ENCODE results near the gene AFAP1L1. TPM values are rescaled to one million over a fixed set of nuclear protein-coding genes. Genes with fewer than 3 reads are reported as not detected.
A peak's percentile ranks its signal among the peaks of the same experiment; 100 is the strongest.

The AFAP1L1 gene
- total and polyA plus RNA-seq, 12 donors: 30.3 to 61.6 (median 43.5) TPM

GRCh38 chr5:149382517-149383220 is 111.0 kb downstream of the AFAP1L1 start:
- Histone ChIP-seq H3K27me3 (no peaks in the 10 kb centered on the region), H3K4me3 (peak overlapping the region in 1 of 10 donors; percentile 11), H3K36me3 (no peaks in the 10 kb centered on the region), H3K27ac (peak overlapping the region; percentile 73 to 95 (median 90)), H3K4me1 (peaks cover 14 to 76% (median 59%) of the 10 kb centered on the region in 9 donors), H3K9me3 (no peaks in the 10 kb centered on the region)
- intact Hi-C loops (cut with DNase I): loop anchor here (1.0 to 5.0 kb wide), 9 partner anchors 47 to 185 kb away; no protein-coding TSS in a partner anchor
- WGBS, 2 donors: 77 to 79% methylated on average over 12 of the region's 12 CpGs
- ATAC-seq (peak in 2 of 8 donors; percentile 11 to 16), DNase-seq (peak in 1 of 2 donors; percentile 28)
- no peak for TF ChIP-seq CTCF (IDR thresholded peaks at IDR 0.05)

- peak overlapping the region; percentile 73 to 95 (median 90) for H3K27ac ChIP-seq
- TF ChIP-seq CTCF (IDR thresholded peaks at IDR 0.05): no peak
- peaks cover 14 to 83% (median 65%) of the 10 kb centered on the region in 9 donors for H3K4me1 ChIP-seq
- 30 to 47% methylated on average over 9 of the region's 9 CpGs for WGBS, 2 donors
- no peaks in the 10 kb centered on the region for H3K9me3 ChIP-seq
- no peaks in the 10 kb centered on the region for H3K36me3 ChIP-seq
- DNase-seq: peak; percentile 52 to 82
- no peak overlapping the region for H3K4me3 ChIP-seq
- H3K27me3 ChIP-seq: no peaks in the 10 kb centered on the region
- peak; percentile 52 to 83 (median 74) for ATAC-seq
- intact Hi-C loops (cut with DNase I): loop anchor here in 9 of 10 donors (2.0 to 5.0 kb wide), 5 partner anchors 47 to 184 kb away; no protein-coding TSS in a partner anchor
Observed at GRCh38 chr5:149383399-149383798, 111.7 kb downstream of the AFAP1L1 start.

GRCh38 chr5:149386166-149386565 is 114.5 kb downstream of the AFAP1L1 start:
- DNase-seq: no peak
- peak in 1 of 8 donors; percentile 16 for ATAC-seq
- H3K27me3 ChIP-seq: no peaks in the 10 kb centered on the region
- no peak for TF ChIP-seq CTCF (IDR thresholded peaks at IDR 0.05)
- peaks cover 10 to 97% (median 76%) of the 10 kb centered on the region in 9 donors for H3K4me1 ChIP-seq
- no peak overlapping the region for H3K4me3 ChIP-seq
- H3K36me3 ChIP-seq: no peaks in the 10 kb centered on the region
- H3K9me3 ChIP-seq: no peaks in the 10 kb centered on the region
- 40 to 50% methylated on average over 5 of the region's 5 CpGs for WGBS, 2 donors
- intact Hi-C loops (cut with DNase I): loop anchor here in 3 of 10 donors (2.0 to 5.0 kb wide), 2 partner anchors 36 to 37 kb away; no protein-coding TSS in a partner anchor
- peak overlapping the region; percentile 53 to 95 (median 87) for H3K27ac ChIP-seq

- H3K27me3 ChIP-seq: no peaks in the 10 kb centered on the region
- peak overlapping the region; percentile 40 to 95 (median 87) for H3K27ac ChIP-seq
- no peak for DNase-seq
Observed at GRCh38 chr5:149387081-149387631, 115.5 kb downstream of the AFAP1L1 start.

More at GRCh38 chr5:149387081-149387631, 115.5 kb downstream of the AFAP1L1 start:
- peaks cover 10 to 89% (median 67%) of the 10 kb centered on the region in 9 donors for H3K4me1 ChIP-seq
- H3K36me3 ChIP-seq: no peaks in the 10 kb centered on the region
- no peak overlapping the region for H3K4me3 ChIP-seq
- intact Hi-C loops (cut with DNase I): loop anchor here in 3 of 10 donors (2.0 to 5.0 kb wide), 2 partner anchors 35 to 36 kb away; no protein-coding TSS in a partner anchor
- no peak for TF ChIP-seq CTCF (IDR thresholded peaks at IDR 0.05)
- ATAC-seq: peak in 2 of 8 donors; percentile 21
- 28 to 40% methylated on average over 9 of the region's 9 CpGs for WGBS, 2 donors
- H3K9me3 ChIP-seq: no peaks in the 10 kb centered on the region
